NCI-H2171 (cell line): ENCODE data around the gene CERK.

Source experiments
- DNase-seq: peaks from one replicate; lab custom pipeline; 2025; lab: John Stamatoyannopoulos, UW

The CERK gene

DNA sequence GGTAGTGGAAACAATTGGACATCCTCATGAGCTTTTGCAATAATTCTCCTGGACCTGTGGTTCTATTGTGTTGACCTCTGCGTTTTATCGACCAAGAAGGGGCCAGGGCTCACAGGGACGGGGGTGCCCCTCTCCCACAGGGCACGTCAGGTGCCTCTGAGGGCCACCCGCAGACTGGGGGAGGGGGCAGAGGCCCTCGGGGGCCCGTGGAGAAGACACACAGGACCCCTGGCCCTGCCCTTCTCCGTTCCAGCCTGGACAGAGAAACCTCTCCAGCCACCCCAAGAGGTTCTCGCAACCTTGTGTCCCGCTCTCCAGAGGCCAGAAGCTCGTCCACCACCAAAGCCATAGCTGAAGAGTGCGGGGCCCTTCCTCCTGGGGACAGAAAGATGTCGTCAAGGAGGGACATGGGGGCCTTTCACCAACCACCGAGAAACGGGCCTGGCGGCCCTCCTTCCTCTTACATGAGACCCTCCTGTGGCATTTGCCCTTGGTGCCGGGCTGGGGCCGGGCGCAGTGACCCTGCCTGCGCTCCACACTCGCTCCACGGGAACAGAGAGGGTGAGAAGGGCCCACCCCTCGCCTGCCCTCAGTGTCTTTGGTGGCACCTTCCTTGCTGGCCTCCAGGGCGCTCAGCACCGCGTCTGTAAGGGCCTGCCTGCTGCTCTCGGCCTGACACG is 60.6 kb downstream of the CERK start:
- DNase-seq = no peak

DNA sequence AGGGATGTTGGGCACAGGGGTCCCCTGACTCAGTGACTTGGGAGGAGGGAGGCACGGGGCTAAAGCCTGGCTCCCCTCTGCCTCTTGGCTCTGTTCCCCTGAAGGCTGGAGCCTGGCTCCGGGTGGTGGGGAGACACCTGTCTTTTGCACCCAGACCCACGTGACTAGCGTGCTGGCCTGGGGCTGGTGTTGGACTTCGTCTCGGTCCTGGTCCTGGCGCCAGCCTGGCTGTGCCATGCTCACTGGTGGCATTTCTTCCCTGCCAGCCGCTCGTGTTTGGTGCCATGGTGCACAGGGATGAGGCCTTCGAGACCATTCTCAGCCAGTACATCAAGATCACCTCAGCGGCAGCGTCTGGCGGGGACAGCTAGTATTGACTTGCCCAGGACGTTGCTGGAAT is 61.2 kb downstream of the CERK start:
- no peak for DNase-seq

DNA sequence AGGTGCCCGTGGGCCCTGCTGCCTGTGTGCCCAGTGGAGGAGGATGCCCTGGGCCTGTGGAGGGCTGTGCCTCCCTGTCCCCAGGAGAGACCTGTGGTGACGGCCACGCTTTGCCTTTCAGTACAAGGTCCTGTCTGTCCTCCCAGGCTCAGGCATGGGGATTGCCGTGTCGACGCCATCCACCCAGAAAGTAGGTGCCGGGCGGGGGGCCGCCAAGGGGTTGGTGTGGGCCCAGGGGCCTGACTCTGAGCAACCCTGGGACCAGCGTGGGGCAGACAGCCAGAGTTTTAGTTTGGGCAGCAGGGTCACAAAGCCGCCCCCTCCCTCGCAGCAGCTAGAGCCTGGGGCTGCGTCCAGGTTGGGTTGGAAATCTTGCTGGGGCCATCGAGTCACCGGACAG is 61.6 kb downstream of the CERK start:
- DNase-seq = no peak

DNA sequence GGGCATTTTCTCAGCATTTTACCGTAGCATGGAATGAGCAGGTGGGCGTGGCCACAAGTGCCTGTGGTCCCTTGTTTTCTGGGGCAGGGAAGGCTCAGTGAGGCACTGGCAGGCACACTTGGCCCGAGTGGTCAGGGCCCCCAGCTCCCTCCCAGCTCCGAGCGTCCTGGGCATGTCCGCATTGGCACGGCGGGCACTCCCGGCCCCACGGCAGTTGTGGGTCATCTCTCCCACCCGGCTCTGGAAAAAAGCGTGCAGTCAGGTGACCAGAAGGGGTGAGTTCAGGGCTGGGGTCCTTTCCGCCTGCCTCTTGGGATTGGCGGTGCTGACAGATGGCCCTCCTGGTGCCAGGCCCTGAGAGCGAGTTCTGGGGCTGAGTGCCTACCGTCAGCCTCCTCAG is 62.1 kb downstream of the CERK start:
- DNase-seq = no peak

DNA sequence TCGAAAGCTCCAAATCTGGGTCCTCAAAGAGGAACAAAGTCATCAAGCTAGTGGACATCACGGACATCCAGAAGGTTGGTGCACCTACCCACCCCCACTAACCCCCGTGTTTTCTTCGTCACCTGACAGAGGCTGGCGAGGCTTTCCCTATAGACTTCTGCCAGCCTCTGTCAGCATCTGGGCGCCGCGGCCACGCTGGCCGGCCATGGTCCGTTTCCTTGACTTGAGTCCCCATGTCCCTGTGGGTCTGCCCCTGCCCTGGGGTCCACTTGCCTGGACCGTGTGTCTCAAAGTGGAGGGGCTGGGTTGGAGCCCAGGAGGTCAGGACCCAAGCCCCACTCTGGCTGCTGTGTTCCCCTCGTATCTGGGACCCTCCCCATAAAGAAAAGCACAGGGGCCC is 62.6 kb downstream of the CERK start:
- no peak for DNase-seq

DNA sequence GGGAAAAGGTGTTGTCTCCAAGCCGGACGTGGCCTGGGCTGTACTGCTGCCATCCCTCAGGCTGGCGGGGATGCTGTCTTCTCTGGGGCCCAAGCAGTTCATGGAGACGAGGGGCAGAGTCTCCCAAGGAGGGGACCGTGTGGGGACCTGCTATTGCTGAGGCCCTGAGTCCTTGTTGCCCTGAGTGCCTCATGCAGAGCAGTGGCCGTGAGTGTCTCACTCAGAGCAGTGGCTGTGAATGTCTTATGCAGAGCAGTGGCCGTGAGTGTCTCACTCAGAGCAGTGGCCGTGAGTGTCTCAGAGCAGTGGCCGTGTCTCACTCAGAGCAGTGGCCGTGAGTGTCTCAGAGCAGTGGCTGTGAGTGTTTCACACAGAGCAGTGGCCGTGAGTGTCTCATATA is 63.1 kb downstream of the CERK start:
- no peak for DNase-seq

DNA sequence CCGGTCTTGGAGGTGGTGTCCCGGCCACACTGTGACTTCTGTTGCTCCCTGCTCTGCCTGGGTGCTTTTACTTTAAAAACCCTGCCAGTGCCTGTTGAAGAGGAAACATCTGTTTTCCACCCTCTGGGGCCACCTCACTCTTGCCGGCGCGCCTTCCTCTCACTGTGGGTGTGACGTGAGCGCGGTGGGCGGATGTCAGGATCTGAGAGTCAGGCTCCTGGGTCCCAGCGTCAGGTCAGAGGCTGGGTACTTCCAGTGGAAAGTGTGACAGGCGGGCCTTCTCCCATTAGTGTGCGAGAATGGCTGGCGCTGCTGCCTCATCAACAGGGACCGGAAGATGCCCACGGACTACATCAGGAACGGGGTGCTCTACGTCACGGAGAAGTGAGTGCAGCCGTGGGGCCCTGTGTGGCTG is 63.7 kb downstream of the CERK start:
- DNase-seq = no peak

DNA sequence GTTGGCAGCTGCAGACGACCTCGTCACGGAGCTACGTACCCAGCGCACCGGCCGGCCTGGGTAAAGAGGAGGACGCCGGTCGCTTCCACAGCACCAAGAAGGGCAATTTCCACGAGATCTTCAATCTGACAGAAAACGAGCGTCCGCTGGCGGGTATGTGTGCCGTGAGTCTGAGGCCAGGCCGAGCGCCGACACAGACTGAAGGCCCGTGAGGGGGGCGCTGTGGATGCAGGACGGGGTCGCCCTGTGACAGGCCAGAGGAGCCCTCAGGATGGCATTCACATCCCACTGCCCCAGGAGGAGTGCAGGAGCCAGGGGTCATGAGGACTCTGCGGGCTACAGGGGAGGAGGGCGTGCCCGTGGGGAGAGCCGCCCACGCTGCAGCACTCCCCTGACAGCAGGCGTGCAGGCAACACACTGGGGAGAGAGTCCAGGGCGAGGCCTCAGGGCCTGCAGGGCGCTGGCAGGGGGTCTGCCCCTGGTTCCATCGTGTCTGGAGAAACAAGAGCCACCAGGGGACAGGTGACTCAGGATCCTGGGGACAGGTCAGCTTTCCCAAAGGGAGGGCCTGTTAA is 64.3 kb downstream of the CERK start:
- no peak for DNase-seq

DNA sequence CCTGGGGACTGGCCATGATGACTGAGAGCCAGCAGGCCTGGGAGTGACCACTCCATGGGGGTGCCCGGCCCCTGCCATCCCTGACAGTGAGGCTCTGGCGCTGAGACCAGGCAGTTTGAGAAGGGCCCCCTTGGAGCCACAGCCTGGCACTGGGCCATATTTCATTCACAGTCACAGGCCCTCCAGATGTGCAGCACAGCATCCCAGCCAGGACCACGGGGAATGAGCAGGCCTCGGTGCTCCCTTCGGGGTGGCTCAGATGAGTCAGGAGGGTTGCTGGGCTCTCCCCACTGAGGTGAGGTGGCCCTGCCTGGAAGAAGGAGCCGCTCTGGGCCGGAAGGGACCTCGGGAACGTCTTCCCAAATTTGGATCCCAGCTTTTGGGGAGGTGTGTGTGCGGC is 64.8 kb downstream of the CERK start:
- no peak for DNase-seq

DNA sequence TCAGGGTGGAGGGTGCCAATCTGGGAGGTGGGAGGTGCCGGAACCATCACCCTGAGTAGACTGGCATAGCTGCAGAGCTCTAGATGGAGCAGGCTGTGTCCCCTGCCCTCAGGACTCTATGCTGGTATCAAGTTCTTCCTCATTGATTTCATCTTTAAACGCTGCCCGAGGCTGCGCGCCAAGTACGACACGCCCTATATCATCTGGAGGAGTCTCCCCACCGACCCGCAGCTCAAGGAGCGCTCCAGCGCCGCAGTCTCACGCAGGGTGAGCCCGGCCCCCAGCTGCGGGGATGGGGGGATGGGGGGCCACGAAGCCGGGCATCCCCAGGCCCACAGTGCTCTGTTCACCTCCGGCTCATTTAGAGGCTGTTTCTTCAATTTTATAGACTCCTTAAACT is 65.3 kb downstream of the CERK start:
- DNase-seq = peak; percentile 46

DNA sequence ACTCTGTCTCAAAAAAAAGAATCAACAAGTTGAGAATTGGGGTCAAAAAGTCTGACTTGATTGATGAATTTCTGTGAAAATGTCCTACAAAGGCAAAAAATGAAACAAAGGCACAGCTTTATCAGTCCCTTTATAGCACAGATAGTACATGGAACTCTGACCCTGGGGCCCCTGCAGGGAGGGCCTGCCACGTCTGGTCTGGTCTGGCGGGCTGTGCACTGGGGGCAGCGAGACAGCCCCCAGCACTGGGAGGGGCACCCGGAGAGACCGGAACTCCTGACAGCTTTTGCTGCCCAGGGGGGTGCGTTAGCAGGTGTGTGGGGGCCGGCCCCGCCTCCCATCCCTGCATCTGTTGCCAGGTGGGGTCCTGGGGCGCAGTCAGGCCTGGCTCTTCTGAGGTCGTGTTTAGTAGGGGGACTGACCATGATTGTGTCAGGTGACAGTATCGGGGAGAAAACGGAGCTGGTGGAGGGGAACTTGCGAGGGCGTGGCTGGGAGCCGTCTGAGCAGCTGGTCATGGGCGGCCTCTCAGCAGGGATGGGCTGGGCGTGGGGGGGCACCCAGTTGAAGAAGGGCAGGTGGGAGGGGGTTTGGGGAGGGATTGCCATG is 66.1 kb downstream of the CERK start:
- no peak for DNase-seq

DNA sequence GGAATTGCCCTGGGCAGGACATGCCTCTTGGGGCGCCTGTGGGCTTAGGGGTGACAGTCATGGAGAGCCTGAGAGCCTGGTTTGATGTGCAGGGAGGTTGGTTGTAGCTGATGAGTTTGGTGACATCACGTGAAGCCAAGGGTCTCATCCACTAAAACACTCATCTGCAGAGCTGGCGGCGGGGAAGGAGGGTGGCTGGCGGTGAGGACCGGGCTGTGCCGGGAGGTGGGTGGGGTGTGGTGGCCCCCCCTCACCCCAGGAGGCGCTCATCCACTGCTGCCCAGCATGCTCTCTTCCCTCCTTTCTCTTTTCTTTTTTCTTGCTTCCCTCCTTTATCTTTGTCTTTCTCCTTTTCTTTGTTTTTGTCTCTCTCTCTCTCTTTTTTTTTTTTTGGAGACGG is 68.9 kb downstream of the CERK start:
- no peak for DNase-seq

DNA sequence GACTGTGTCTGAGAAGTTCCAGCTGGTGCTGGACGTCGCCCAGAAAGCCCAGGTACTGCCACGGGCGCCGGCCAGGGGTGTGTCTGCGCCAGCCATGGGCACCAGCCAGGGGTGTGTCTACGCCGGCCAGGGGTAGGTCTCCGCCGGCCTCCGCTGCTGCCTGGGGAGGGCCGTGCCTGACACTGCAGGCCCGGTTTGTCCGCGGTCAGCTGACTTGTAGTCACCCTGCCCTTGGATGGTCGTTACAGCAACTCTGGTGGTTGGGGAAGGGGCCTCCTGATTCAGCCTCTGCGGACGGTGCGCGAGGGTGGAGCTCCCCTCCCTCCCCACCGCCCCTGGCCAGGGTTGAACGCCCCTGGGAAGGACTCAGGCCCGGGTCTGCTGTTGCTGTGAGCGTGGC is 69.9 kb downstream of the CERK start:
- DNase-seq = no peak

DNA sequence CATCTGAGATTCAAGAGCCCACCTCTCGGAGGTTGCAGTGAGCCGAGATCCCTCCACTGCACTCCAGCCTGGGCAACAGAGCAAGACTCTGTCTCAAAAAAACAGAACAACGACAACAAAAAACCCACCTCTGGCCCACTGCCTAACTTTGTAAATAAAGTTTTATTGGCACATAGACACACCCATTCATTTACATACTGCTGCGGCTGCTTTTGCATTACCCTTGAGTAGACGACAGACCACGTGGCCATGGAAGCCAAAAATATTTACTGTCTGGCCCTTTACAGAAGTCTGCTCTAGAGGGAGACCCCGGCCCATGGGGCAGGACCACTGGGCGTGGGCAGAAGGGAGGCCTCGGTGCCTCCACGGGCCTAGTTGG is 70.8 kb downstream of the CERK start:
- no peak for DNase-seq

DNA sequence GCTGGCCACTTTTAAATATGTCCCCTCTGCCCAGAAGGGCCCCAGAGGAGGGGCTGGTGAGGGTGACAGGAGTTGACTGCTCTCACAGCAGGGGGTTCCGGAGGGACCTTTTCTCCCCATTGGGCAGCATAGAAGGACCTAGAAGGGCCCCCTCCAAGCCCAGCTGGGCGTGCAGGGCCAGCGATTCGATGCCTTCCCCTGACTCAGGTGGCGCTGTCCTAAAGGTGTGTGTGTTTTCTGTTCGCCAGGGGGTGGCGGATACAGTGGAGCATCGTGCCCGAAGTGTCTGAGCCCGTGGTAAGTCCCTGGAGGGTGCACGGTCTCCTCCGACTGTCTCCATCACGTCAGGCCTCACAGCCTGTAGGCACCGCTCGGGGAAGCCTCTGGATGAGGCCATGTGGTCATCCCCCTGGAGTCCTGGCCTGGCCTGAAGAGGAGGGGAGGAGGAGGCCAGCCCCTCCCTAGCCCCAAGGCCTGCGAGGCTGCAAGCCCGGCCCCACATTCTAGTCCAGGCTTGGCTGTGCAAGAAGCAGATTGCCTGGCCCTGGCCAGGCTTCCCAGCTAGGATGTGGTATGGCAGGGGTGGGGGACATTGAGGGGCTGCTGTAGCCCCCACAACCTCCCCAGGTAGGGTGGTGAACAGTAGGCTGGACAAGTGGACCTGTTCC is 71.3 kb downstream of the CERK start:
- DNase-seq = no peak

DNA sequence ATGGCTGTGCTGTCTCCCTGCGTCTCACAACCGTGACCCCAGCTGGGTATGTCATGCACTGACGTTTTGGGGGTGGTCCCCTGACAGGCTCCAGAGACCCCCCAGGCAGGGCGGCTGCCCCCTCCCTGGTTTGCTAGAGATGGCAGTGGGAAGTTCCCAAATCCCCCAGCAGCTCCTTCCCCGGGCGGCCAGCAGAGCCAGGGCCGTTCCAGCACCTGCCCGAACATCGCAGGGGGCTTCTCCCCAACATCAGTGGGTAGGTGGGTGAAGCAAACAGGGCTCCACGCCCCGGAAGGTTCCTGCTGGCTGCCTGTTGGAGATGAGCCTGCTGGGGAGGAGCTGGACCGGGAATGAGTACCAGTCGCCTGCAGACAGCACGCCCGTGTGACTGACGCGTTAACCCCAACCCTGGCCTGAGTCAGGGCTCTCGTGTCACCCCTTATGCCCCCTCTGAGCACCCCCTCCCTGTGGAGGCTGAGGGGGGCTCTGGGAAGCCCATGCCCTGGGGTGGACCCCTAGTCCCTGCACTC is 72.2 kb downstream of the CERK start:
- no peak for DNase-seq

DNA sequence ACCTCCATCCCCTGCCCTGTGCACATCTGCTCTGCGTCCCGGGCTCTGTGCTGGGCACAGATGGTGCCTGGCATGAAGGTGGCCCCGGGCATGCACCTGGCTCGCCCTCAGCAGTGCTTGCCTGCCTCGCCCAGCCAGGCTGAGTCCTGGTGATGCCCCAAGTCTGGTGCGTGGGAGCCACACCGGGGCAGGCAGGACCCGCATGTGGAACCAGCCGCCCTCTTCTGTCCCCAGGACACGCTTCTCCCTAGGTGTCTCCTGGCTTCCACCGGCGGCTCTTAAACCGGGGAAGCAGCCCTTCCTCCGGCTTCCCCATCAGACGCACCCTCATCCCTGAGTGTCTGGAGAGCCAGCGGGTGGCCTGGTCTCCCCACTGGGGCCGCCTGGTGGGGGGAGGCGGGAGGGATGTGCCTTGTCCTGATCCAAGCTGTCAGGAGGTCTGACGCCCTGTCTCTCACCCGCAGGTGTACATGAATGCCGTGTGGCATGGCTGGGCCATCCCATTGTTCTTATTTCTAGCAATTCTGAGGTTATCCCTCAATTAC is 72.8 kb downstream of the CERK start:
- DNase-seq = no peak

DNA sequence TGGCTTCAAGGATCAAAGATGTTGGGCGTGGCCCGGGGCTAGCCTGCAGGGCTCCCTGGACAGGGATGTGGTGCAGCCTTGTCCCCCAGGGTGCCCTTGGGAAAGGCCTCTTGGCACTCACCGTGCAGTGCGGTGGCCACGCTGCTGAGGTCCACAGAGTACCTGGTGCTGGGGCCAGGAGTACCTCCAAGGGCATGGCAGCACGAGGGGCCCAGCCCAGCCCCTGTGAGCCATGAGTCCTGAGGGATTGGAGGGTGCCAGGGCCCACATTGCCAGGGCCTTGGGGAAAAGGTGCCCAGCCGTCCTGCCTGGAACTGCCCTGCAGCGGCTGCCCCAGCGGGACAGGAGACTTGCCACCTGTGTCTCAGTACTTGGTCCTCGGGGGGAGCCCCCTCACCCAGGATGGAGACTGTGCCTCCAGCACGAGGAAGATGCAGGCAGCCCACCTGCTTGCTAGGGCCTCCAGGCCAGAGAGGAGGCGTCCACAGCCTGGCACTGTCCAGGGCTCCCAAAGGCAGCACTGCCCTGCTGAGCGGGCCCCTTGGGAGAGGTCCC is 73.7 kb downstream of the CERK start:
- no peak for DNase-seq

DNA sequence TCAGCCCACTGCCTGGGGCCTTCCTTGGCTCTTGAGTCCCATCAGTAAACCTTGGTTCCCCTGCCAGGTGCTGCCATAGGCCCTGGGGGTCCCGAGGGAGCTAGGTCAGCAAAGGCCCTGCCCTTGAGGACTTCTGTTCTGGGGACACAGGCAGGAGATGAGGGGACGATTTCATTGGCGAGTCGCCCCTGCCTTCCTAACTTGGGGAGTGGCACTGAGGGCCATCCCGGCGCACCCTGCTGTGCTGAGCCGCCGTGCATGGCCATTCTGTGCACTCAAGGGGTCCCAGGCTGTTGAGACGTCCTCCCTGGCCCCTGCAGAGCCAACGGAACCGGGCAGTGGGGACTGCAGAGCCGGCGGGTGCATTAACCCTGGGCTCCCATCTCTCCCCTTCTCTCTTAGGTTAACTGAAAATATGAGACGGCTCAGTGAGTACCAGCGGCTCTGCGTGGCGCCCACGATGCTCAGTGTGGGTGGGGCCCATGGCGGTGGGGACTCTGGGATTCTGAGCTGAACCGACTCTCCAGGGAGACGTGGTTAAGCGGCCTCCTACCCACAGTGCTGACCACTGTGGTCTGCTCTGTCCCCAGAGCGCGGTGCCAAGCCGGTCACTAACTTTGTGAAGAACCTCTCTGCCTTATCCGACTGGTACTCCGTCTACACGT is 74.5 kb downstream of the CERK start:
- DNase-seq = no peak

DNA sequence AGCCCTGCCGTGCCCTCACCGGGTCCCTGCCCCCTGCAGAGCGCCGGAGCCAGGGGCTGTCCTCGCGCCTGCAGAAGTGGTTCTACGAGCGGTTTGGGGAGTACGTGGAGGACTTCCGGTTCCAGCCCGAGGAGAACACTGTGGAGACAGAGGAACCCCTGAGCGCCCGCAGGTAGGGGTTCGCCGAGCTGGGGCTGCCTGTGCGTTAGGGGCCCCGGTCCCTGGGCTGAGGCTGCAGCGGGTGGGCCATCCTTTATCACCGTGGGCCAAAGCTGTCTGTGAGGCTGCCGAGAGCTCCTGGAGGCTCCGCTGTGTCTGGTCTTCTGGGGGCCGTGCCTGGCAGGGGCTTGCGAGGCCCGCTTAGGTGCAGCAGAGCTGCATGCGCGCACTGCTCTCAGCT is 75.1 kb downstream of the CERK start:
- no peak for DNase-seq

DNA sequence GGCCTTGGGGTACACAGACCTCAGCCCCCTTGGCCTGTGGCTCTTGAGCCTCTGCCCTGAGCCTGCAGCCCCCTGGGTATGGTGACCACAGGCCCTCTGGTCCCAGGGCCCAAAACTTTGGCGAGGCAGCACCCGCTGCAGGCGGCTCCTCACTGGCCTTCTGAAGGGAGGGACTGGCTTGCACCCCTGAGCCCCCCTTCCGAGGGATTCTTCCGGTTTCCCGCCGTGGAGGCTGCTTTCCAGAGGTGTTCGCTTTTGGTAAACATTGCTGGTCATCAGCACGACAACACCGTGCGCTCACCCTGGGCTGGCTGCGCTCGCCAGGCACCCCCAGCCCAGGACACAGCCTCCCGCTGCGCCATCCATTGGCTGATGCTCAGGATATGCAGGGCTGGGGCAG is 75.8 kb downstream of the CERK start:
- DNase-seq = no peak
